ENCODE results near the gene SHTN1.

The SHTN1 gene

DNA sequence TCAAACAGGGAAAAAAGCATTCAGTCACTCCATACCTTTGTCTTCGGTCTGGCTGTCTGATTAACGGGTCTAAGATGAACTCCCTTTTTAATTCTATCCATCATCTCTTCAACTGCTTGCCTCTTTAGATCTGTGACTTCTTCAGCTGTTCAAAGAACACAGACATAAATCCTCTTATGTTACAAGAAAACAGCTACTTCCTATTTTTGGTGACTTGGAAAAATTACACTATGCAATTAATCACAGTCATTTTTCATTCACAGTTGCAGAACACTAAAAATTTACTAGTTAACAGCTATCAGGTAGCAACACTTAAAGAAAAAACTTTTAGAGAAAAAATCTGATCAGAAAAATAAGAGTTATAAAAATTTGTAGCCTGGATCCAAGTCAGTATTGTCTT, 89.6 kb downstream of the SHTN1 start:
- DNase-seq: no peak

DNA sequence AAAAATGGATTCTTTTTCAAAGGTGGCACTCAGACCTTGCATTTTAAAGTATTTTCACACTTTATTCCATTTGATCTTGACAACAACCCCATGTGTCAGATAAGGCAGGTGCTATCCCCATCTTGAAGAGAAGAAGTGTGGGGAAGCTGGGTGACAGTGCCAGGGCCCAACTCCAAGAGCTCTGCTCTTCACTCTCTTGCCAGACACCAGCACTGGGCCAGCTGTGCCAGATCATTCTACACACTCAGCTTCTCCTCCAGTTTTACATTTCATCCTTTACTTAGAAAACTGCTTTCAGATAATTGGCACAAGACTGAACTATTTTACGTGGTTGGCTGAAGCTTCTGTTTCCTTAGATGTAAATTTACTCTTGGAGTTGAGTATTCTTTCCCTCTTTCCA, 91.3 kb downstream of the SHTN1 start:
- no peak for DNase-seq

DNA sequence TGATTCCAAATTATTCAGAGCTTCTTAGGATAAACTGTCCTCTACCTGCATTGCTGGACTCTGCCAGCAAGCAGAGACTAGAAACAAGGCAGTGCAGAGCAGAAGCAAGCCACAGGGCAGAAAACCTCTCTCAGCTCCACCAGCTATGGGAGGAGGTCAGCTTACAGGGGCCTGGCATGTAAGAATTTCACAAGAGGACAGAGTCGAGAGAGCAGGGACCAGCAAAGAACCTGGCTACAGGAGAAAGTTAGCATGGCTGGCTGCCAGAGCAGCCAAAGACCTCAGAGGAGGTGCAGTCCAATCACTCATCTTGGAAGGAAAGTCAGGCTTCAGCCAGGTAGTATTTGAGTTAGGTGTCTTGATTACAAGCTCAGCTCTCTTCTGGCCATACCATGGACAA, 92.8 kb downstream of the SHTN1 start:
- DNase-seq: no peak

DNA sequence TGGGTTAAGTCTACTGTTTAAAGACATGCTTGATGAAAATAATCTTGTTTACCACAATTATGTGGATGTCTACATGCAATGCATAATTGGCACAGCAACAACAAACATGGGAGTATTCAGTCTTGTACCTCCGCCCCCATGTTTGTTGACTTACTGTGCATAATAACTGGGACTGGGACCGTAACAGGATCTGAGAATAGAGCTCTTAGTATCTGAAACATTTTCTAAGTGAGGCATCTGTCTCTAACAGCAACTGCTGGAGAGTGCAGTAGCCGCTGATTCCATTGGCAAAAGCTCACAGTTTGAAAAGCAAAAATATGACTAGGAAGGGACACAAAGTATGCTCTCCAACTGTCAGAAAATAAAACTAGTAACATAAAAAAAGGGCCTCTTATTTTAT, 94.1 kb downstream of the SHTN1 start:
- no peak for DNase-seq

DNA sequence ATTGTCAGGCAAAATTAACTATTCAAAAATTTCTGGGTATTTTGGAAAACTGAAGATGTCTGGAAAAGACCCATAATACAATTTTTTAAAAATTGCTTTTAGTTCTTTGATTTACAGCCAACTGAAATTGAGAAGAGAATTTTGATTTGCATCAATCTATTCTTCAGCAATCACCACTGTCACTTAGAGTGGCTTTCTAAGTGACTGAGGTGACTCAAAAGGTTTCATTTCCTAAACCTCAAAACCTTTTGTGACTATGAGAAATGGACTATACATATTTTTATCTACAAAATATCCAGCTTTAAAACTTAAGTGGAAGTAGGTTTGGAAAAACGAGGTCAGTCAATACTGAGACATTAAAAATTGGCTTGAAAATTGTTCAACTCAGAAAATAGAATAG, 95.7 kb downstream of the SHTN1 start:
- DNase-seq: no peak

DNA sequence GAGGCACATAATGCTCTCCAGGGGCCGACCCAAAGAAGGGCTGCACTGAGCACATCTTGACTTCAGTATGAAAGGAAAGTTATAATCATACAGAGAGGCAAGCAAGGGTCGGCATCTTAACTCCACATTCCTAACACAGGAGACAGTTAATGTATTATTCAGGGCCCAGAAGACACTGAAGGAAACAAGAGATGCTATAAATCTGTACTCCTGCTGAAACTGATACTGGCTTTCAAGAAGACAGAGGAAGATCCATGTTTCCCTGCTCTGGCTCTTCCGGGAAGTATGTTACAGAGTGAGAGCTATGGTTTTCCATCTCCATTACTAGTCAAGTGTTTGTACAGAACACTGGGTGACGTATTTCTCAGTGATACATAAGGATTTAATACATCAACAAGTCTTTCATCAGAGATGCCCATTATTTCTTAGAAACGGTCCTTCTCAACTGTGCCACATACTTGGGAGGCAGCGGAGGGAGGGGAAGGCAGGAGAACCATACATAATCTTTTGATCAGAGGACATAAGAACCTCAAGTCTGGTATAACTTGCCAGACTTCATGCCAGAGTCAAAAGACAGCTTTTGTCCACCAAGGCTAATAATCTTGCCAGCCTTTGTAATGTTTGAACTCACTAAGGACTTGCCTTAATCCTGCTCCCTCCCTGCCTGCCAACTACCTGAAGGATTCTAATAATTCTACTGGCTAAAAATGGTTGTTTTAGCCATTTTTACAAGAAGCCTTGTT, 97.6 kb downstream of the SHTN1 start:
- DNase-seq: no peak

DNA sequence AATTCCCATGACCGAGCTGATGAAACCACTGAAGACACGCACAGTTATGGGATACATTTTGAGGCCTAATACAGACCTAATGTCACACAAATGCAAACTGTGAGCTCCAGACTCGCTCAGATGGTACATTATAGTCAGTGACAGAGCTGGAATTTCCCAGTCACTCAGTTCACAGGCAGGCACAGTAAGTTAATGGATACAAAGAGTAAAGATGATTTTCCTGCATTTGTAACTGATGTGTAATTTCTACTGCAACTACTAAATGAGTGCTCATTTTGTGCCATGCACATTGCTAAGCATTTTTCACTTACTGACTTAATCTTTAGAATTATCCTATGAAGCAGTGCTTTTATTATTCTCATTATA, 99.2 kb downstream of the SHTN1 start:
- no peak for DNase-seq

DNA sequence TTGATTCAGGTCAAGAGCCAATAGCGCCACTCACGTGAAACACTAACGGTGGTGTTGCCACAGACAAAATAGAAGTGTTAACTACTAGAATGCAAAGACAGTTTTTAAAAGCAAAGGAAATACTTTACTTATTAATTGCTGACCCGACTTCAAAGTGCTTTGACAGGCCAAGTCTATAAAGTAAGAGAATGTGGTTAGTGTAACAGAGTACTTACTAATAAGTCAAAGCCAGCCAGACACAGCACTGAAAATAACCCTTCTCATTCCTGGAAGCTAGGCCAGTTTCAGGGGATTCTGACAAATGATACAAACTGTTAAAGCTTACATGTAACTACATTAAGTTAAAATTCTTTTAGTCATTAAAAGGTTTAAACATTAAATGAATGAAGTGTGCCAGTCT, 105.4 kb downstream of the SHTN1 start:
- DNase-seq: no peak

DNA sequence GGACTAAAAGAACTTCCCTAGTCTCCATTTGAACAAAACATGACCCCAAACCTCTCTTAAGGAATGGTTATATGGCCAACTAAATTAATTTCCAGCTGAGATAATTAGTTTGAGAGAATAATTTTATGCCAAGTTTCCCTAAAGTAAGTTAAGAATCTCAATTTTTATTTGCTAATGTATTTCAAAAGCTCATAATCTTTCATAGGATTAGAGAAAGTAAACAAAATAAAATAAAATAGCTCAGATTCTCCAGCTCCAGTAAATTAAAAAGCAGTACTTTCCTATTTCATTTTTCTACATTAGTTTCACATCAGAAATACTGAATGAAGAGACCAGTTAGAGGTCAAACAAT, 111.3 kb downstream of the SHTN1 start:
- no peak for DNase-seq

DNA sequence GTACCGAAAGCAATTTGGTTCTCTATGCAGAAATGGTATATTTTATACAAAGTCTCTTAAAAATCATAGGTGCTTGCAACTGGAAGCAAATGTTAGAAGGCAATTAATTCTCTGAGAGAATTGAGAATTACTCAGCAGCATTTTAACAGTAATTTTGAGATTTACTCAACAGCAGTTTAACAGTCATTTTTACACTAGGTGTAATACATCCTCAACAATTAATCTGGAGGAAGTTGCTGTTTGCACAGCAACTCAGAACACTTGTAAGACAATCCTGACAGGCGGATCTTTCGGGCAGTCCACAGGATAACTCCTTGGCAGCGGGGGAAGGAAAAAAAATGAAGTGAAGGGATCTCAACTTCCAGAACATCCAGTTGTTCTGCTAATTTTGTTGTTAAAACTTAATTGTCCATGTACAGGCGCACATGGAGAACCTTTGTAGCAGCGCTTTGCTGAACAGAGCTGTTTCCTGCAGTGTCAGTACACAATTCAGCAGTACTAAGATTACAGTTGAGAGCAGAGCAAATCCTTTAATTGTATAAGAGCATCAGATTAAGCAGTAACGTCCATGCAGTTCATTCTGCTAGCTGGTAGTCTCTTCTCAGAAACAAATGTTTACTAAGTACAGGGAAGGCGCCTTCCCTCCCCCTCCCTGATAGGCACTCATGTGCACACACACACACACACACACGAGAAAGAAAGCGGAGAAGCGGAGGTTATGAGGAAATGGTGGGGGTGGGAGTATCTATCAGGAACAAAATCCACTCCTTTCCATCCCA, 111.9 kb downstream of the SHTN1 start:
- DNase-seq: no peak

DNA sequence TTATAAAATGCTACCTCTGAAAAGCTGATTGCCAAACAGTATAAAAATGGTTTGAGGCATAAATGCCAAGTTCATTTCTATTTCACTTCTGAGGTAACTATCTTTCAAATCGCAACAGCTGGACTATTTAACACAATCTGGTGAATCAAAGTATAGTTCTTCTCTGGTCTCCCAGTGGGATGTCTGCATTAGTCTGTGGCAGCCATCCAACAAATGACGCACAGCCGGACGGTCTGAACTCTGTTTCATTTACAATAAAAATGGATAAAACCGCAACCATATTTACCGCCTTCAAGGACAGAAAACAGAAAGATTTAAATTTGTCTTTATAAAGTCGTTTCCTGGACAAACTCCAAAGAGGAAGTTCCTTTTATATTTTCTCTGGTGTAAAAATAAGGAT, 113.8 kb downstream of the SHTN1 start:
- no peak for DNase-seq

DNA sequence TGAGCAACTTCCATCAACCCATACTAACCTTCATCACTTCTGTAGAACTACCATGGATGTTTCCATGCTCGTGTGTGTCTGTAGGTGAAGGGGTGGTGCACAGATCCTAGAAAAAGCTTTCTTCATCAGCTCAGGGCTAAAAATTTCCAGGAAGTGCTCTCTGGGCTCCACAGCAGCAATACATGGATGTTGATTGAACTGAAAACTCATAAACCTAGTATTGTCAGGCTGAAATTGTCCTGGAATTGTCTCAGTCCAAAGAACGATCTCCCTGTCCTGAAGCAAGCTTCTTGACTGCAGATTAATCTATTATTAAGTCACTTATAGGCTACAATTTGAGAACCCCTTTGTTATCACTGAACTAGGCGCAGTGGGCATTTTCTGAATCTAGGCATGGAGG, 115.9 kb downstream of the SHTN1 start:
- no peak for DNase-seq

DNA sequence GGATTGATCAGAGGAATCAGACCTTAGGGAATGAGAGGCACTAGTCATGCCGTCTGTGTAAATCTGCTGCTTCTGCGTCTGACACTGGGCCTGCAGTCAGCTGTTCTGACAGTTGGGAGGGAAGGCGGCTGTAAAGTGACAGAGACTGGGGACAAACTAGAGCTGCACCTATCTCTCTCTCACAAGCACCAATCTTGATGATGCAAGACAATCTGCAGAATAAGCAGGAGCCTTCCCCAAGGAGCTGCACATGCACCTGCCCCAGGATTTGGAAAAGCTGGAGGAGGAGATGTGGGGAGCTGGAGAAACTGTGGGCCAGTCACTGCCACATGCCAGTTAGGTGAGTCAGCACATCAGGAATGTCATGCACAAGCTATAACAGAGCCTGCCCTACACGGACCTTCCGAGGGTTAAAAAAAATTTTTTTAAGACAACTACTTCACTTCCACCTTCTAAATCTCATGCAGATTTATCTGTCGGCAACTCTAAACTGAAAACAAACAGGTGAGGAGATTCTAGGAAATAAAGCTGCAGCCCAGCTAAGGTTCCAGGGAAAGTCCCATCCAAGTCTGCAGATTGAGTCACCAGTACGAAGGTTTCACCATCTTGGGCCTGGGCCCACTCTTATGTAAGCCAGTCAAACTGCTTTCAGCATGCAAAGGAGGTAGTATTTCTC, 116.5 kb downstream of the SHTN1 start:
- no peak for DNase-seq

DNA sequence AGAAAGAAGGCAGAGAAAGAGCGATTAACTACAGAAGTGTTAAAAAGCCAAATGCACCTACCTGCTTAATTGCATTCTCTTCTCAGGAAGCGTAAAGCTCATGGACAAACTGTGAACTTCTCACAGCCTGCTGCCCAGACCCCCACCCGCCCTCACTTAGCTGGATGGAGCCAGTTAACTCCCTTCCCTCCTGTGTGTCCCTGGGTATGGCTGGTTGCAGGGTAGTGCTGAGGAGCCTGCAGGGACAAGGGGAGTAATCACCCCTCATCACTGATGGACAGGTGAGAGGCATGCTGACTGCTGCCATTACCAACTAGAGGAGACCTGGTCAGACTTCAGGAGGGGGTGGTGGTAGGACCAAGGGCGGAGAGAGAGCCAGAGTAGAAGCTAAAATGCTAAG, 118.2 kb downstream of the SHTN1 start:
- DNase-seq: no peak

DNA sequence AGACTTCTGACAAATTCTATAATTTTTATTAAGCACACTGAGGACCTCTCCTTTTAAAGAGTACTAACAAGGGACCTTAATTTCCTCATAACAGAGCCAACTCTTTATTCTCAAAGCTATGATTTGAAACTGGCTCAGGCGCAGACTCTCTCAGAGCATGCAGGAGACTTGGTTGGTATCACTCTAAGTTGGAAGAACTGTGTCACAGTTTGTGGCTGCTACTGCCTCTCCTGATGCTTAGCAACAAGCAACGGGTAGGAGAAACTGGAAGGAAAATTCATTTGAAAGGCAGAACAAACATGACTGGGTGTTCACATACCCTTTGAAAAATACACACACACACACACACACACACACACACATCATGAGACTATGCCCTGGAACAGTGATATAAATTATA, 122.3 kb downstream of the SHTN1 start:
- no peak for DNase-seq

DNA sequence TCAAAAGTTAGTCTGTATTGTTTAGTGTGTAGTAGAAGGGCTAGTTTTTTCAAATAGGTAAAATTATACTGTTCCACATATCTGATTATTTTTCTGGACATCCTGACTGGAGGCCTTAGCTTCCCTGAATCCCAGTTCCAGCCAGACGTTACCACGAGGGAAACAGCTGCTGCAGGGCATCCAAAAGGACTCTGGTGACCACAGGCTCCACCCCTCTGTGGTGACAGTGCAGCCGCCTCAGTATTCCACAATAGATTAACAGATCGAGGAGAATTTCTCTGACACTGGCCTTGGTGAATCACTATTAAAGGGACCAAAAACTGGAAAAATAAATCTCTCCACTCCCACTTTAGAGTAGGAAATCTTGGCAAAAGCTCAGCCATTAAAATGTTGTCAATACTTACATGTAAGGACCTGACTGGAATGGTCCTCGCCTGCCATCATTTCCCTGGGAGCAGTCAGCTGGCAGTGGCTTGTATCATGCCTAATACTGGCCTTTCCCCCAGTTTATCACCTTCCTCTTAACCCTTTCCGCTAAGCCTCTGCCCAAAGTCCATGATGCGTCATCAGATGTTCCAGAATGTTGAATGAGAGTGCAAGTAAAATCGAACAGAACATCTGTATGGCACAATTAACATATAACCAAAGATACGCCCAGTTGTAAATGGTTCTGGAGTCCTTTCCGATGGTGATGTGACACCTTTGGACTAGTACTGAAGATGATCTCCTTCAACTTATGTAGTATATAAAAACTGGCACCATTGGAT, 124.1 kb downstream of the SHTN1 start:
- no peak for DNase-seq

DNA sequence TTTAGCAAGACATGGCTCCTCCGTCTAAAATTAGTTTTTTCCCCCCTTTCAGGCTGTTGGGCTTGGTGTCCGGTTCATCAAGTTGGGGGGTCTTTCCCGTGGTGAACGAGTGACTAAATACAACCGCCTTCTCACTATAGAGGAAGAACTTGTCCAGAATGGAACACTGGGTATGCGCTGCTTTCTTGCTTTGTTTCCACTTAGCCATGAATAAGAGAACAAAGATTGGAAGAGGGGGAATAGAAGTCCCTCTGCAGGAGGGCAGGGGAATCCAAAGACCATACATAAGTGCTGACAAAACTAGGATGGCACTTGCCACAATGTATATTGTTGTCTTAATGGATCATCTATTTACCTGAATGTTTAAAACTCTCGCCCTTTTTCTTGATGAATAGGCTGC, 125.2 kb downstream of the SHTN1 start:
- DNase-seq: no peak

DNA sequence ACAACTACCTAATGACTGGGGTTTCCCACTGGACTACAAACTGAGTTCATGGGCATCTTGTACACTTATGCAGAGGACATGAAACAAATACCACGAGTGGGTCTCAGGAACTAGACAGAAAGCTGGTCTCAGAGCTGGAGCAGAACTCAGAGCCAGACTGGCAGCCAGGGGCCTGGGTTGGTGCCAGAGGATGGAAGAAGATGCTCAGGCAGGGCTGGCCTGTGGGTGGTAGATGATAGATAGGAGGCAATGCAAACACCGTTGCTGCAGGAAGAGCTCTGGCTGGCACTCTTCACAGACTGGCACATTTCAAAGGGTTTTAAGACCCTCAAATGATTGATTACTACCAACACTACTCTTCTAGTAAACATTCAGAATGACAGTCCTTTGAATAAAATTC, 126.9 kb downstream of the SHTN1 start:
- DNase-seq: no peak

DNA sequence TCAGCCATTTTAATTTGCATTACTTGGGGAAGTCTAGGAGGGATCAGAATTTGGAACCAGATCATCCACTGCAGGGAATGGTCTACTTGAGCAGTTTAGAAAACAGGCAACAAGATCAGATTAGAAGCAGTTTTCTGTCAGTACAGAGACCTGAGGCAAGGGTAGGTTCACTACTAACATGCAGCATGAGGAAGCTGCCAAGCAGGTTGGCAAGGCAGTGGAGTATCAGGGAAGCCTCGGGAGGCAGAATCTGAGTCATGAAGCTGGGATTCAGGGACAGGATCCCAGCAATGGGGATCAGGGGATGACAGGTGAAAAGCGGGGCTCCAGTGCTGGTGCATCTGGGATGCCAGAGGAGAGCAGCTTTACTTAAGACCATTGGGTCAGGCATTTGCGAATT, 127.6 kb downstream of the SHTN1 start:
- DNase-seq: no peak

DNA sequence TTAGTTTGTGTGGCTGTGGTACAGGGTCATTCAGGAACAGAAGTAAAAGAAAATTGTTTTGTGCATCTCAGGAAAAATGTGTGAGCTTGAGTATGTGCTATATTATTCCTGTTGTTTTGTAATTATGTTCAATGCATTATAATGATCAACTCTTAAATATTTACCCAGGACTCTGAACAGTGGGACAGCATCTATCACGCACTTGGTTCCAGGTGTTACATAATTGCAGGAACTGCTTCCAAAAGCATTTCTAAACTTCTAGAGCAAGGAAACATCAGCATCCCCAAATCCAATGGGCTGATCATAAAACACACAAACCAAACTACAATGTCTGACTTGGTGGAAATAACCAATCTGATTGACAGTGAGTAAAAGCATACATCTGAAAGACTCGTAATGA, 129.1 kb downstream of the SHTN1 start:
- no peak for DNase-seq

DNA sequence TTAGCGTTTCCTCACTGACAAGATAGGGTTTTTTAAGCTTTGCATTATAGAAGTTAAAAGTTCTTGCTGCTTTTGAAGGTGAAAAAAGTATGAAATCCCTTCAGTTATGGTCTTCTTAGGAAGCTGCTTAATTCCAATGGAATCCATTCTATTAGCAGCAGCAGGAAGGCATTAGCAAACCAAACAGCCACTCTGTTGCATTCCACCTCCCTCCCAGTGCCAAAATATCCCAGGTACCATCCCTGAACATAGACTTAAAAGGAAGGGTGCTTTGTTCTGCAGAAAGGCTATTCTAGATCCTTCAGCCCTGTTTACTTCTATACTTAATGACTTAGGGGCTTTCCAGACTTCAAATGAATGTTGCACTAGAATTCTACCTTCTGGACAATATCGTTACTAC, 131.9 kb downstream of the SHTN1 start:
- DNase-seq: no peak

DNA sequence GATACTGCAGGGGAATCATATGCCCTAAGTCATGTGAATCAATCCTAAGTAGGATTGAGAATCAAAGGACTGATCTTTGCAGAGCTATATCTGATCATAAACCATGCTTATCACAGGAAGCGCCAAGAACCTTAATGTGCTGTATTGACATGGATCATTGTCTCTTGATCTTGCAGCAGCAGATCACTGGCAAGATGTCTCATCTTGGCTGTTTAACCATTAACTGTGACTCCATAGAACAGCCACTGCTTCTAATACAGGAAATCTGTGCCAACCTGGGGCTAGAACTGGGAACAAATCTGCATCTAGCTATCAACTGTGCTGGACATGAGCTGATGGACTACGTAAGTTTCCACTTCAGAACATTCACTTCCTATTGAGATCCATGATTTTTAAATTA, 134.0 kb downstream of the SHTN1 start:
- DNase-seq: no peak

DNA sequence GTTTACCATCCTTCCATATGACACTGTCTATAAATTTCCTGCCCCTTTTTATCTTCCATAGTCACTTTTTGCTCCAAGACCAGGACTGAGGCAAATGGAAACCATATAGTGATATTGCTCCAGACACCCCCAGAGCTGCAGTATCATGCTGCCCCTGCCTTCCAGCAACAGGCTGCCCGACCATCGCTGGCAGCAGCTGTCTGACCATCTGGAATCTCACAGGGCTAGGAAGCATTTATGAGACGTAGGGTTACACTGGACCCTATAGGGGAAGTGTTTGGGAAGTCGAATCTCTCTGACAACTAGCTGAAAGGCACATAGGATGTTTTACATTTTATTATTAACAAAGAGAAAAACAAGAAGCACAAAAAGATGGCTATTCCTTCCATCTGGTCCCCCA, 136.3 kb downstream of the SHTN1 start:
- no peak for DNase-seq

DNA sequence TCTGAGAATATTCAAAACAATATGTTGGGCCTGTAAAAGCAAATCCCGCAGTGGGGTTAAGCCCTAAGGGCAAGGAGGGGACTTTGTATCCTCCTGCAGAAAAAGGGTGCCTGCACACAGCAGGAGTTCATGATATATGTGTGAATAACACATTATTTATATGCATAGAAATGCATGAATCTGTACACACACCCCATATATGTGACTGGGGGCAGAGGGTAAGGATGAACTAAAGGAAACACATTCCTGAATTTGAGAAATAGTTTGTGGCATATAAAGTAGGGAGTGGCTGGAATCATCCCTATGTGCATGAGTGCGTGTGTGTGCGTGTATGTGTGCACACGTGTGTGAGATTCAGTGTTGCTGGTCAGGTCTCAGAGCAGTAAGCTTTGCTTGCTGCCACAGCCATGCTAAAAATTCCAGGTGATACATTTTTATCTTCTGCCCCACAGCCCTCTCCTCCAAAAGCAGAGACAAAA, 136.8 kb downstream of the SHTN1 start:
- DNase-seq: no peak
